GM23338 (cell line): ENCODE results near the gene GATAD2B. TPM values are rescaled to one million over a fixed set of nuclear protein-coding genes. Genes with fewer than 3 reads are reported as not detected.

Experiments used
- ATAC-seq: fragments of 200-7000 bp; cut with Tn5 transposase; 3 replicates; pipeline ENCODE4 v1.9.1; 2020
- DNase-seq: peaks from one replicate; pipeline ENCODE4 v3.0.0-alpha.2; 2015; ENCODE audit warnings: low spot score
- H2AFZ ChIP-seq: fragments of 200-600 bp; sonication (generic); 2 replicates; pipeline ENCODE4 v1.8.0; 2016; ENCODE audit warnings: antibody characterized with exemption, mild to moderate bottlenecking, moderate library complexity
- H3F3A ChIP-seq: fragments of 200-600 bp; sonication (generic); replicated peaks from 2 replicates; pipeline ENCODE4 v1.8.0; 2017; ENCODE audit warnings: antibody characterized with exemption, mixed run types, low read depth
- H3K27ac ChIP-seq: fragments of 200-600 bp; sonication (generic); 2 replicates; pipeline ENCODE4 v1.6.1; 2016; ENCODE audit warnings: low read depth
- H3K27me3 ChIP-seq: fragments of 200-600 bp; sonication (generic); 2 replicates; pipeline ENCODE4 v1.8.0; 2016; ENCODE audit warnings: mild to moderate bottlenecking, mixed run types, moderate library complexity; ENCODE audit not compliant: insufficient read depth
- H3K36me3 ChIP-seq: fragments of 200-600 bp; sonication (generic); 2 replicates; pipeline ENCODE4 v1.8.0; 2016; ENCODE audit warnings: mild to moderate bottlenecking; ENCODE audit not compliant: insufficient read depth
- H3K4me1 ChIP-seq: fragments of 200-600 bp; sonication (generic); 2 replicates; pipeline ENCODE4 v1.8.0; 2016; ENCODE audit warnings: mild to moderate bottlenecking, moderate library complexity; ENCODE audit not compliant: insufficient read depth
- H3K4me2 ChIP-seq: fragments of 200-600 bp; sonication (generic); 2 replicates; pipeline ENCODE4 v1.7.1; 2017; ENCODE audit warnings: mixed run types
- H3K4me3 ChIP-seq: fragments of 200-600 bp; sonication (generic); 2 replicates; pipeline ENCODE4 v1.6.1; 2016; ENCODE audit warnings: mixed run types
- H3K79me2 ChIP-seq: fragments of 200-600 bp; sonication (generic); replicated peaks from 2 replicates; pipeline ENCODE4 v1.8.0; 2017; ENCODE audit warnings: mild to moderate bottlenecking; ENCODE audit not compliant: insufficient read depth
- H3K9me2 ChIP-seq: fragments of 200-600 bp; sonication (generic); 2 replicates; pipeline ENCODE4 v1.8.0; 2017; ENCODE audit not compliant: insufficient read depth
- H4K20me1 ChIP-seq: fragments of 200-600 bp; sonication (generic); replicated peaks from 2 replicates; pipeline ENCODE4 v1.8.0; 2017; ENCODE audit warnings: mild to moderate bottlenecking; ENCODE audit not compliant: insufficient read depth
- H3K27ac Mint-ChIP-seq: 2 replicates; pipeline ENCODE4 v1.8.0; 2020; ENCODE audit warnings: inconsistent platforms, mild to moderate bottlenecking, moderate library complexity, mixed read lengths
- H3K27me3 Mint-ChIP-seq: 3 replicates; pipeline ENCODE4 v1.8.0; 2022; ENCODE audit warnings: low read depth, mild to moderate bottlenecking, moderate library complexity, mixed read lengths, inconsistent platforms; ENCODE audit not compliant: insufficient read depth, poor library complexity
- H3K36me3 Mint-ChIP-seq: 3 replicates; pipeline ENCODE4 v1.8.0; 2021; ENCODE audit warnings: low read depth, mild to moderate bottlenecking, inconsistent platforms, moderate library complexity, mixed read lengths
- H3K4me1 Mint-ChIP-seq: 3 replicates; pipeline ENCODE4 v1.8.0; 2020; ENCODE audit warnings: mild to moderate bottlenecking, inconsistent platforms, mixed read lengths
- H3K4me3 Mint-ChIP-seq: 3 replicates; pipeline ENCODE4 v1.8.0; 2021; ENCODE audit warnings: moderate library complexity, mild to moderate bottlenecking, inconsistent platforms, mixed read lengths
- H3K9me3 Mint-ChIP-seq: 3 replicates; pipeline ENCODE4 v1.8.0; 2020; ENCODE audit warnings: moderate library complexity, mild to moderate bottlenecking, inconsistent platforms, mixed read lengths
- CREB1 ChIP-seq: fragments of 250-450 bp; sonication (Bioruptor Pico); IDR thresholded peaks from 2 replicates; pipeline ENCODE4 v1.5.0; 2020; ENCODE audit warnings: low read depth, mild to moderate bottlenecking, moderate library complexity
- CTCF ChIP-seq, 2 experiments: fragments of 200-600 bp in 1 of 2; sonication (generic) in 1 of 2; conservative IDR thresholded peaks; 2 replicates each; pipeline versions ENCODE4 v1.5.1 to v1.6.1; 2016 to 2017; ENCODE audit warnings: antibody characterized with exemption in 2 of 2, low read depth in 2 of 2, mild to moderate bottlenecking in 2 of 2, moderate library complexity in 1 of 2
- ETS1 ChIP-seq: IDR thresholded peaks from 2 replicates; pipeline ENCODE4 v1.6.1; 2016; ENCODE audit warnings: antibody characterized with exemption
- EZH2 ChIP-seq: fragments of 200-600 bp; sonication (generic); IDR thresholded peaks from one replicate; pipeline ENCODE4 v1.8.0; 2017; ENCODE audit warnings: antibody characterized with exemption, mild to moderate bottlenecking, low read depth; ENCODE audit not compliant: unreplicated experiment
- JUNB ChIP-seq: IDR thresholded peaks from one replicate; pipeline ENCODE4 v1.6.1; 2016; ENCODE audit warnings: antibody characterized with exemption; ENCODE audit not compliant: unreplicated experiment
- NANOG ChIP-seq: IDR thresholded peaks from 2 replicates; pipeline ENCODE4 v1.6.1; 2016; ENCODE audit warnings: antibody characterized with exemption, borderline replicate concordance
- POLR2AphosphoS5 ChIP-seq: IDR thresholded peaks from 2 replicates; pipeline ENCODE4 v1.6.1; 2016; ENCODE audit warnings: antibody characterized with exemption, low read depth
- REST ChIP-seq: IDR thresholded peaks from one replicate; pipeline ENCODE4 v1.6.1; 2018; ENCODE audit warnings: antibody characterized with exemption; ENCODE audit not compliant: unreplicated experiment
- STAT1 ChIP-seq: IDR thresholded peaks from one replicate; pipeline ENCODE4 v1.6.1; 2016; ENCODE audit warnings: antibody characterized with exemption; ENCODE audit not compliant: unreplicated experiment
- ZNF331 ChIP-seq: fragments of 250-450 bp; sonication (Bioruptor Pico); IDR thresholded peaks from 2 replicates; pipeline ENCODE4 v1.5.0; 2020; ENCODE audit warnings: low read depth, mild to moderate bottlenecking, moderate library complexity
- long read RNA-seq: library from polyadenylated mRNA; unstranded; transcript quantifications from one replicate; pipeline ENCODE4 v2.0.0, GENCODE V29; 2020; ENCODE audit not compliant: unreplicated experiment
- polyA plus RNA-seq: library from polyadenylated mRNA; unstranded; fragments of >200 nt; fragmentation: Nextera tagmentation; extraction: Ambion mirVana; gene quantifications from 2 replicates; pipeline ENCODE4 v1.2.1, GENCODE V29; 2016
- total RNA-seq: library from RNA; depleted of rRNA; stranded (reverse); fragments of >200 nt; shearing (Covaris generic); gene quantifications from 2 replicates; pipeline ENCODE4 v1.2.3, GENCODE V29; 2014; rRNA removed

GATAD2B gene
- total RNA-seq, result 17.3 and 17.8 TPM in 2 replicates
- polyA plus RNA-seq, result 4.4 and 5.2 TPM in 2 replicates
- long read RNA-seq, partial matches to known transcripts, result 0 of 2 reads
- long read RNA-seq, other reads (novel, unspliced or antisense), result 2 of 2 reads

DNA sequence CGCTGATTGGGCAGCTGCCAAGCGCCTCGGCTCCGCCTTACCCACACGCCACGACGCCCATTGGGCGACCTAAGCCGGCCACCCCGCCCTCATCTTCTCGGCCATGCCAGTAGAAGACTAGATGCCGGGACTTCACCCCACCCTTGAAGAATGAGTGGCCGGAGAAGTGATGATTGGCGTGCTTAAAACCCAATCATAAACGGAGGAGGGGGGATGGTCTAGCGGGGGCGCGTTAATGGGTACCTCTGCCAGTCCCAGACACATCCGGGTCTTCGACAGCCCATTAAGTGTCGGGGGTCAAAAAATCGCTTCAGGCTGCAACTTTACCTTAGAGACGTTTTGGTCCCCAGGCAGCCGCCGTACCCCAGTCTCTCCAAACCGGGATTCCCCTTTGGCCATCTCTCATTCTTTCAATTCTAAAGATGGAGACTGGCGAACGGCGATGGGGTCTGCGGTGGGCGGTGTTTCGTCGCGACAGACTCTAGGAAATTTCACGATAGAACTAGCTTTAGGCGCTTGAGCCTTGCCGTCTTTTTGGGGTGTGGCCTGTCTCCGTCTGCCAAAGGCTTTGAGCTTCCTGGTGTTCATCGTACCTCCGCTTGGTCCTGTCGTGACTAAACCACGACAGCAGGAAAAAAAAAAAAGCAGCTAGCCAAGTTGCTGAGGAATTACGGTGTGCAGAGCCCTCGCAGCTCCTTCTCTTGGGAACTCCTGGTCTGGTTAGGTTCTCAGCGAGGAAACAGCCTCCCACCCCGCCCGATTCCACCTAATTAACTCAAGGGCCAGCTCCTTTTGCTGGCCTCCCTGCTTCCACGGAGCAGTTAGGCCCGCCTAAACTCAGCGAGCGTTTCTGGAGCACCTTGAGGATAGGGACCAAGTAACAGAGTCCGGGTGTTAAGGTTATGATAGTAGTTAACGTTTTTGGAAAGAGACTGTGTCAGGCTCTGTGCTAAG is at the start of gene GATAD2B:
Gene GATAD2B (minus strand): TSS at position 1 of the 954 bp plus-strand sequence. CDS start 94,625 bp downstream, outside the sequence.
- ATAC-seq (peak; percentile 92), DNase-seq (peak; percentile 100)
- no peaks in the 10 kb centered on the region for H3K27me3 ChIP-seq
- H2AFZ ChIP-seq, result peak within 1 kb of the TSS; percentile 44
- H3K4me1 ChIP-seq, result peaks cover 20% of the 10 kb centered on the region
- Mint-ChIP-seq H3K27ac (peak within 1 kb of the TSS; percentile 96), H3K4me1 (peaks cover 22% of the 10 kb centered on the region), H3K9me3 (no peaks in the 10 kb centered on the region; the same call in 2 of the 3 replicates), H3K36me3 (no peaks in the 10 kb centered on the region), H3K4me3 (peak within 1 kb of the TSS; percentile 83), H3K27me3 (peaks cover 18% of the 10 kb centered on the region)
- peak within 1 kb of the TSS; percentile 99 for H3K4me3 ChIP-seq
- peak within 1 kb of the TSS; percentile 99 for H3K27ac ChIP-seq
- peak; percentile 78 for TF ChIP-seq POLR2AphosphoS5
- TF ChIP-seq ETS1, result 0 out of 2 replicates have a peak, but pooled peaks have one; percentile 41
- TF ChIP-seq EZH2, result no peak
- no peak for TF ChIP-seq JUNB
- 0 out of 4 replicates have a peak, but pooled peaks of 1 of the 2 experiments have one; percentile 0 for TF ChIP-seq CTCF (conservative IDR thresholded peaks at IDR 0.05; ENCODE audit: low read depth in 2 of 2)
- peak; percentile 70; the same call in 1 of the 2 replicates for TF ChIP-seq CREB1 (CRISPR knock-in tag)
- H3K9me2 ChIP-seq, result no peaks in the 10 kb centered on the region
- no peaks in the 10 kb centered on the region for H3K36me3 ChIP-seq
- H4K20me1 ChIP-seq, result peaks cover 36% of the 10 kb centered on the region
- H3F3A ChIP-seq, result peaks cover 13% of the 10 kb centered on the region; the same call in 1 of the 2 replicates
- H3K4me2 ChIP-seq, result peak within 1 kb of the TSS; percentile 92
- H3K79me2 ChIP-seq, result peaks cover 39% of the 10 kb centered on the region

GRCh38 chr1:153970346-153970745 is 47.6 kb upstream of the GATAD2B start:
- peaks cover 18% of the 10 kb centered on the region for H3K4me1 Mint-ChIP-seq
- H3K27me3 Mint-ChIP-seq, result peaks cover 18% of the 10 kb centered on the region
- peaks cover 4% of the 10 kb centered on the region; the same call in 1 of the 3 replicates for H3K9me3 Mint-ChIP-seq
- H3K36me3 ChIP-seq, result peaks cover 13% of the 10 kb centered on the region; the same call in 1 of the 2 replicates
- ATAC-seq (no peak), DNase-seq (no peak)
- TF ChIP-seq ZNF331 (CRISPR knock-in tag) (no peak), NANOG (no peak), JUNB (no peak), CTCF (conservative IDR thresholded peaks at IDR 0.05; ENCODE audit: low read depth in 2 of 2) (no peak), ETS1 (no peak), CREB1 (CRISPR knock-in tag) (no peak), REST (no peak), POLR2AphosphoS5 (no peak), STAT1 (no peak)
- no peak overlapping the region for H3K27ac ChIP-seq
- no peaks in the 10 kb centered on the region for H3K9me2 ChIP-seq
- H3K4me2 ChIP-seq, result no peak overlapping the region
- H3K4me3 Mint-ChIP-seq, result no peak overlapping the region
- H3K27me3 ChIP-seq, result no peaks in the 10 kb centered on the region
- no peak overlapping the region for H3K27ac Mint-ChIP-seq
- peaks cover 49% of the 10 kb centered on the region for H3K36me3 Mint-ChIP-seq
- peaks cover 15% of the 10 kb centered on the region for H3K79me2 ChIP-seq
- H3F3A ChIP-seq, result peaks cover 30% of the 10 kb centered on the region; the same call in 1 of the 2 replicates
- H3K4me3 ChIP-seq, result no peak overlapping the region
- no peaks in the 10 kb centered on the region; the same call in 1 of the 2 replicates for H4K20me1 ChIP-seq
- H2AFZ ChIP-seq, result no peak overlapping the region
- peaks cover 17% of the 10 kb centered on the region for H3K4me1 ChIP-seq
